GM19025 (cell line): ENCODE data around the gene UBN1.
A peak's percentile ranks its signal among the peaks of the same experiment; 100 is the strongest.

Experiments used
- ATAC-seq: cut with Tn5 transposase; IDR thresholded peaks from one replicate; pipeline ENCODE4 v1.9.1; 2021; ENCODE audit warnings: mild to moderate bottlenecking, low read depth, moderate library complexity; ENCODE audit not compliant: unreplicated experiment

UBN1 gene

GRCh38 chr16:4859190-4859899 is 12.1 kb downstream of the UBN1 start:
- ATAC-seq = no peak

- ATAC-seq = no peak
Measured at GRCh38 chr16:4859900-4860255, 12.6 kb downstream of the UBN1 start.

GRCh38 chr16:4860727-4861342 is 13.6 kb downstream of the UBN1 start:
- no peak for ATAC-seq

GRCh38 chr16:4862639-4863038 is 15.4 kb downstream of the UBN1 start:
- no peak for ATAC-seq

GRCh38 chr16:4864728-4865127 is 17.4 kb downstream of the UBN1 start:
- no peak for ATAC-seq

- ATAC-seq = no peak
Measured at GRCh38 chr16:4865231-4865860, 18.1 kb downstream of the UBN1 start.

- no peak for ATAC-seq
Measured at GRCh38 chr16:4866586-4866985, 19.3 kb downstream of the UBN1 start.

GRCh38 chr16:4868026-4868425 is 20.7 kb downstream of the UBN1 start:
- peak; percentile 74 for ATAC-seq

GRCh38 chr16:4868535-4868934 is 21.3 kb downstream of the UBN1 start:
- ATAC-seq = no peak

- no peak for ATAC-seq
Measured at GRCh38 chr16:4869147-4869805, 22.0 kb downstream of the UBN1 start.

- no peak for ATAC-seq
Measured at GRCh38 chr16:4870138-4870671, 22.9 kb downstream of the UBN1 start.

- ATAC-seq = no peak
Measured at GRCh38 chr16:4871071-4871470, 23.8 kb downstream of the UBN1 start.

- ATAC-seq = no peak
Measured at GRCh38 chr16:4873091-4873490, 25.8 kb downstream of the UBN1 start.

- ATAC-seq = no peak
Measured at GRCh38 chr16:4874666-4875065, 27.4 kb downstream of the UBN1 start.

- no peak for ATAC-seq
Measured at GRCh38 chr16:4876646-4877379, 29.5 kb downstream of the UBN1 start.

- no peak for ATAC-seq
Measured at GRCh38 chr16:4877380-4877685, 30.1 kb downstream of the UBN1 start.

- no peak for ATAC-seq
Measured at GRCh38 chr16:4879049-4879448, 31.8 kb downstream of the UBN1 start.

GRCh38 chr16:4880006-4880580 is 32.8 kb downstream of the UBN1 start:
- no peak for ATAC-seq

- ATAC-seq = no peak
Measured at GRCh38 chr16:4882000-4882632, 34.8 kb downstream of the UBN1 start.
